Hepatocyte (in vitro differentiated cells): ENCODE data around the gene KLK1.

Experiments used
- EZH2 ChIP-seq: fragments of 200-600 bp; sonication (generic); IDR thresholded peaks from 2 replicates; pipeline ENCODE4 v1.6.1; 2016; ENCODE audit warnings: antibody characterized with exemption, mild to moderate bottlenecking, borderline replicate concordance
- TF ChIP-seq, protein P1 (sequence below): fragments of 200-600 bp; sonication (generic); IDR thresholded peaks from 2 replicates; pipeline ENCODE4 v1.5.1; 2016; ENCODE audit warnings: antibody characterized with exemption, mild to moderate bottlenecking; ENCODE audit not compliant: poor library complexity

GRCh38 chr19:50794876-50795663, 28.5 kb downstream of the KLK1 start:
- TF ChIP-seq, protein P1, sequence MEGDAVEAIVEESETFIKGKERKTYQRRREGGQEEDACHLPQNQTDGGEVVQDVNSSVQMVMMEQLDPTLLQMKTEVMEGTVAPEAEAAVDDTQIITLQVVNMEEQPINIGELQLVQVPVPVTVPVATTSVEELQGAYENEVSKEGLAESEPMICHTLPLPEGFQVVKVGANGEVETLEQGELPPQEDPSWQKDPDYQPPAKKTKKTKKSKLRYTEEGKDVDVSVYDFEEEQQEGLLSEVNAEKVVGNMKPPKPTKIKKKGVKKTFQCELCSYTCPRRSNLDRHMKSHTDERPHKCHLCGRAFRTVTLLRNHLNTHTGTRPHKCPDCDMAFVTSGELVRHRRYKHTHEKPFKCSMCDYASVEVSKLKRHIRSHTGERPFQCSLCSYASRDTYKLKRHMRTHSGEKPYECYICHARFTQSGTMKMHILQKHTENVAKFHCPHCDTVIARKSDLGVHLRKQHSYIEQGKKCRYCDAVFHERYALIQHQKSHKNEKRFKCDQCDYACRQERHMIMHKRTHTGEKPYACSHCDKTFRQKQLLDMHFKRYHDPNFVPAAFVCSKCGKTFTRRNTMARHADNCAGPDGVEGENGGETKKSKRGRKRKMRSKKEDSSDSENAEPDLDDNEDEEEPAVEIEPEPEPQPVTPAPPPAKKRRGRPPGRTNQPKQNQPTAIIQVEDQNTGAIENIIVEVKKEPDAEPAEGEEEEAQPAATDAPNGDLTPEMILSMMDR, result no peak
- TF ChIP-seq EZH2, result no peak
